NCI-H1436 treated with DMSO at 0.1 percent for 48 hours (cell line): Measurements from ENCODE around the gene STARD6.
"Not testable (repeated sequence)": the region's sequence is repeated elsewhere in the genome, so short reads cannot be mapped to it uniquely, and the experiment has no call there.

Experiments
- DNase-seq: peaks from one replicate; lab custom pipeline; 2025; lab: John Stamatoyannopoulos, UW

STARD6 gene

DNA sequence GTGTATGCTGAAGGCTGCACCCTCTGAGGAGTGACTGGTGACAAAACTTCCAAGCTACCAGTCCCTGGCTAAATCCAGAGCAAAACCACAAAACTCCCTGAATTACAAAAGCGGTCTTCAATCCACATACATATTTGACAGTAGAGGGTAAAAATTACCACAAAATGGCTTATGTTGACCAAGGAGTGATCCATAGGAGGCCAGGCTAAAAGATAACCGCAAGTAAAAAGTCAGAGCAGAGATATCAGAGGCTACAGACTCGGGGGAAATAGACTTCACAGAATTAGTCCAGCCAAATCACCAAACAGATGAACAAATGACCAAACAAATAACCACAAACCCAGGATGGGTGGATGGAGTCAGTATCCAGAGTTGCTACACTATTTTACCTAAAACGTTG is 19.4 kb downstream of the STARD6 start:
- no peak for DNase-seq

GRCh38 chr18:54335638-54336173 is 22.0 kb downstream of the STARD6 start:
- no peak for DNase-seq

- no peak for DNase-seq
These were observed 26.7 kb downstream of the STARD6 start for GRCh38 chr18:54330768-54331548.

GRCh38 chr18:54329787-54330186 is 27.9 kb downstream of the STARD6 start:
- no peak for DNase-seq

DNA sequence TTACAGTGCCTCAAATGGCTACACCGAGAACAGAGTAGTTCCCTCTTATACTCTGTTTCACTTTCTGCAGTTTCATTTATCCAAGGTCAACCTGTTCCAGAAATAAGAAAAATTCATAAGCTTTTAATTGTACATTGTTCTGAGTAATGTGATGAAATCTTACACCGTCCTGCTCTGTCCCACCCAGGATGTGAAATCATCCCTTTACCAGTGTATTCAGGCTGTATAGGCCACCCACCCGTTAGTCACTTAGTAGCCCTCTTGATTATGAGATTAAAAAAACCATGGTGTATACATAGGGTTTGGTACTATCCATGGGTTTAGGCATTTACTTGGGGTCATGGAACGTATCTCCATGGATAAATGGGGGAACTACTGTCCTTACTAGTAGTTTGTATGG is 29.8 kb downstream of the STARD6 start:
- no peak for DNase-seq

- DNase-seq, result no peak
These were observed 33.7 kb downstream of the STARD6 start for GRCh38 chr18:54323970-54324369.

DNA sequence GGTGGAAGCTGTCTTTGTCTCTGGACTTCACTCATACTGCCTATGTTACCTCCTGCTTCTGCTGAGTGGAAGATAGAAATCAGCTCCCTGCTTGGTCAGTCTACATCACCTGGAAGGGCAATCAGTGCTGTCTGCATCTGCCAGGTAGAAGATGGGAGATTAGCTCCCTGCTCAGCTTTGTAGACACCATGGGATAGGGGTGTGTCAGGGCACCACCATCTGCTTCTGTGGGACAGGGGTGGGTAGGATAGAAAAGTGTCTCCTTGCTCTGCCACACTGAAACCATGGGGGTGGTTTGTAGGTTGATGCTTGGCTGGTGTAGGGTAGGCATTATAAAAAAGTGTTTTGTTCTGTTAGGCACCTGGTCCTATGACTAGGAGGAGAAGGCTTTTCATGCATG is 34.1 kb downstream of the STARD6 start:
- no peak for DNase-seq

GRCh38 chr18:54316071-54316820 is 41.4 kb downstream of the STARD6 start:
- DNase-seq, result no peak

GRCh38 chr18:54309564-54309963 is 48.1 kb downstream of the STARD6 start:
- not testable (repeated sequence) for DNase-seq

GRCh38 chr18:54303408-54303807 is 54.2 kb downstream of the STARD6 start:
- DNase-seq, result no peak

- DNase-seq, result not testable (repeated sequence)
These were observed 58.7 kb downstream of the STARD6 start for GRCh38 chr18:54298991-54299390.

DNA sequence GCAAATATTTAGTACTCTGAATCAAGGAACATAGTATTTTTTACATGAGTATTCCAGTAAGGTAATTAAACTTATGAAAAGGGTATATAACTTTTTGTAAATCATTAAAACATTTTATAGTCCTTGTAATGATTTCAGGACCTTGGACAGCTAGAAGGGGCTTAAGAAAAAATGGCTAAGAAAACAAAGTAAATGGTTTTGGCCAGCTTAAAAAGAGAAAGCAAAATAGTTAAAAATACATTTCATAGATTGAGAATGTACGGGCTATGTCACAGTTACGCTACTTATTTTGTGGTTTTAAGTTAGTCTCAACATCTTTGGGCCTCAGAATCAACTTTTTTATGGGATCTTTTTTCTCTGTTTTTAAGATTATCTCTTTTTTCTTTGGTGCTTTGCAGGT is 61.6 kb downstream of the STARD6 start:
- no peak for DNase-seq

- no peak for DNase-seq
These were observed 63.4 kb downstream of the STARD6 start for GRCh38 chr18:54294274-54294673.

GRCh38 chr18:54284981-54285785 is 72.5 kb downstream of the STARD6 start:
- DNase-seq, result no peak

GRCh38 chr18:54284535-54284934 is 73.1 kb downstream of the STARD6 start:
- DNase-seq, result no peak

GRCh38 chr18:54280220-54280569 is 77.5 kb downstream of the STARD6 start:
- DNase-seq, result no peak

- no peak for DNase-seq
These were observed 78.0 kb downstream of the STARD6 start for GRCh38 chr18:54279477-54280219.

DNA sequence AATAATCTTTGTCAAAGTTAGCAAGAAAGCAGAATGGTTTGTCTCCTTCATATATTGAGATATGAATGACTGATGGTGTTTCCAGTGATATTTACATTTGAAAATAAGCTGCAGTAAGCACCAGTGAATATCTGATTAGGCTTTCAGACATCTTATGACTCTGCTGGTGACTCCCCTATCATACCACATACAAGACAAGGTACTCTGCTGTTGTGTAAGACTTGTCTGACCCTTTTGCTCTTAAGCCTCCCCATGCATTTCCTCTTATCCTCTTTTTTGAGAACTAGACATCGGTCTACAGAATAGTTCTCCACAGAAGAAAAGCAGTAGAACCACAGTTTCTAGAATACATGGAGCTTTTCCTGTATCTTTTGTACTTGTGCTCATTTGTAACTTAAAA is 79.0 kb downstream of the STARD6 start:
- DNase-seq, result no peak

- no peak for DNase-seq
These were observed 79.8 kb downstream of the STARD6 start for GRCh38 chr18:54277899-54278298.
